HG03378 (cell line): ENCODE results near the gene RILPL2.
"Not testable (repeated sequence)": the region's sequence is repeated elsewhere in the genome, so short reads cannot be mapped to it uniquely, and the experiment has no call there.

Experiments used
- ATAC-seq: cut with Tn5 transposase; IDR thresholded peaks from one replicate; pipeline ENCODE4 v1.9.1; 2021; ENCODE audit warnings: mild to moderate bottlenecking, moderate library complexity; ENCODE audit not compliant: unreplicated experiment

Gene RILPL2

DNA sequence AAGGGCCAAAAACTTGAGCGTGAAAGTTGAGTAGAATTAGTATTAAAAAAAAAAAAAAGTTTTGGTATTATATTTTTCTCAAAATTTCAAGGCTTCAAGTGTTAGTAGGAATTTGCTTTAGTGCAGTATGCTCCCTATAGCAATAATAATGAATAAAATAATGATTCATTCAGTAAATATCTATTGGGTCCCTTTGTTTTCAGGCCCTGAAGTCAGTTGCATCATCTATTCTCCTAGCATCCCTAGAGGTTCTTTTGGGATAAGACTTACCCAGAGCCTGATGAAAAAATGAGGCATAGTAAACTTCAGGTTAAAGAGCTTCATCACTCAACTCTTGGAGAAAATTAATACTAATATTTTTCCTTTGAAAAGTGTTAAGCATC is 51.5 kb downstream of the RILPL2 start:
- no peak for ATAC-seq

DNA sequence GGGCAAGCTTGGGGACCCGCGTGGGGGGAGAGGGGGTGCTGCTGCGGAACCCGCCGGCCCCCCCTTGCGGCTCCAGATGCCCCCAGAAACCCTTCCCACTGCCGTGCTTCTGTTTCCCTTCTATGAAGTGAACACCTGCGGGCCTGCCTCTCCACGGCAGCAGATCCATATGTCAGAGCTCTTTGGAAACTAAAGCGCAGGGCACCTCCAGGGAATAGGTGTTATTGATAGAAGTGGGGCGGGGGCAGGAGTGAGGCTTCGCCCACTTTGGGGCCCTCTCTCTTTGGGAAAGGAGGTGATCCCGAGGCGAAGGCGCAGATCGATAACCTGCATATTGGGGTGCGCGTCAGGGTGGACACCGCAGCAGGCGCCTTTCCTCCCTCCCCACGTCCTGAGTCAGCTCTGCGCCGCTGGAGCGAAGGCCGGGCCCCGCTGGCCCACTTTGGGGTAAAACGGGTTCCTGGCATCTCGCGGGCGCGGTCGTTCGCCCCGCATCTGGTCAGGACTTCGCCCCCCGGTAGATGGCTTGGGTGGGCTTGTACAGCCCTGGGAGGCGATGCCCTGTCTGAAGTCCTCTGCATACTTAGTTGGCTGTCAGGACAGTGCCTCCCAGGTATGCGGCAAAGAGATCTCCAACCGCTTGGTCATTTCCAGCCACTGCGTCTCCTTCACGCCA is 52.0 kb downstream of the RILPL2 start:
- no peak for ATAC-seq

- no peak for ATAC-seq
These were observed 53.8 kb downstream of the RILPL2 start for GRCh38 chr12:123382684-123383083.

GRCh38 chr12:123379391-123379790 is 57.1 kb downstream of the RILPL2 start:
- ATAC-seq, result no peak

DNA sequence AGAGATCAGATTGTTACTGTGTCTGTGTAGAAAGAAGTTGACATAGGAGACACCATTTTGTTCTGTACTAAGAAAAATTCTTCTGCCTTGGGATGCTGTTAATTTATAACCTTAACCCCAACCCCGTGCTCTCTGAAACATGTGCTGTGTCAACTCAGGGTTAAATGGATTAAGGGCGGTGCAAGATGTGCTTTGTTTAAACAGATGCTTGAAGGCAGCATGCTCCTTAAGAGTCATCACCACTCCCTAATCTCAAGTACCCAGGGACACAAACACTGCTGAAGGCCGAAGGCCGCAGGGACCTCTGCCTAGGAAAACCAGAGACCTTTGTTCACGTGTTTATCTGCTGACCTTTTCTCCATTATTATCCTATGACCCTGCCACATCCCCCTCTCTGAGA is 64.1 kb downstream of the RILPL2 start:
- not testable (repeated sequence) for ATAC-seq

DNA sequence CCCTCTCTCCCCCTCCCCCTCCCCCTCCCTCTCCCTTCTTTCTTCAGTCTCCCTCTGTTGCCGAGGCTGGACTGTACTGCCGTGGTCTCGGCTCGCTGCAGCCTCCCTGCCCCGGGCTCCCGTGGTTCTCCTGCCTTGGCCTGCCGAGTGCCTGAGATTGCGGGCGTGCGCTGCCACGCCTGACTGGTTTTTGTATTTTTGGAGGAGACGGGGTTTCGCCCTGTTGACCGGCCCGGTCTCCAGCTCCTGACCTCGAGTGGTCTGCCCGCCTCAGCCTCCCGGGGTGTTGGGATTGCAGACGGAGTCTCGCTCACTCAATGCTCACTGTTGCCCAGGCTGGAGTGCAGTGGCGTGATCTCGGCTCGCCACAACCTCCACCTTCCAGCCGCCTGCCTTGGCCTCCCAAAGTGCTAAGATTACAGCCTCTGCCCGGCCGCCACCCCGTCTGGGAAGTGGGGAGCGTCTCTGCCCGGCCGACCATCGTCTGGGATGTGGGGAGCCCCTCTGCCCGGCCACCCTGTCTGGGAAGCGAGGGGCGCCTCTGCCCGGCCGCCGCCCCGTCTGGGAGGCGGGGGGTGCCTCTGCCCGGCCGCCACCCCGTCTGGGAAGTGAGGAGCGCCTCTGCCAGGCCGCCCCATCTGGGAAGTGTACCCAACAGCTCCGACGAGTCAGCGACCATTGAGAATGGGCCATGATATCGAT is 64.7 kb downstream of the RILPL2 start:
- not testable (repeated sequence) for ATAC-seq

GRCh38 chr12:123369229-123369628 is 67.3 kb downstream of the RILPL2 start:
- no peak for ATAC-seq

GRCh38 chr12:123368431-123368830 is 68.1 kb downstream of the RILPL2 start:
- not testable (repeated sequence) for ATAC-seq

GRCh38 chr12:123367511-123367910 is 69.0 kb downstream of the RILPL2 start:
- no peak for ATAC-seq
